GM13976 (cell line): Measurements from ENCODE around the gene COA1.
"Not testable (repeated sequence)": the region's sequence is repeated elsewhere in the genome, so short reads cannot be mapped to it uniquely, and the experiment has no call there.

Experiments used
- DNase-seq: peaks from one replicate; pipeline ENCODE4 v3.0.0; 2012; ENCODE audit warnings: low spot score
- in situ Hi-C: fragments of 300-500 bp; cut with MboI; formaldehyde crosslinking; loops from one replicate; pipeline ENCODE4 v1.12.0; 2022; ENCODE audit warnings: low sequenced_read_pairs, mixed read lengths, inconsistent platforms; ENCODE audit not compliant: unreplicated experiment
- TF ChIP-seq, protein P1 (sequence below): IDR thresholded peaks from 2 replicates; pipeline ENCODE4 v1.5.1; 2012; ENCODE audit warnings: borderline replicate concordance, mild to moderate bottlenecking; ENCODE audit not compliant: insufficient read depth; ENCODE audit errors: extremely low read depth, missing control alignments, control extremely low read depth

Gene COA1

GRCh38 chr7:43677864-43678263, 51.5 kb downstream of the COA1 start:
- in situ Hi-C loops: no loop called here
- no peak for DNase-seq
- TF ChIP-seq, protein P1, sequence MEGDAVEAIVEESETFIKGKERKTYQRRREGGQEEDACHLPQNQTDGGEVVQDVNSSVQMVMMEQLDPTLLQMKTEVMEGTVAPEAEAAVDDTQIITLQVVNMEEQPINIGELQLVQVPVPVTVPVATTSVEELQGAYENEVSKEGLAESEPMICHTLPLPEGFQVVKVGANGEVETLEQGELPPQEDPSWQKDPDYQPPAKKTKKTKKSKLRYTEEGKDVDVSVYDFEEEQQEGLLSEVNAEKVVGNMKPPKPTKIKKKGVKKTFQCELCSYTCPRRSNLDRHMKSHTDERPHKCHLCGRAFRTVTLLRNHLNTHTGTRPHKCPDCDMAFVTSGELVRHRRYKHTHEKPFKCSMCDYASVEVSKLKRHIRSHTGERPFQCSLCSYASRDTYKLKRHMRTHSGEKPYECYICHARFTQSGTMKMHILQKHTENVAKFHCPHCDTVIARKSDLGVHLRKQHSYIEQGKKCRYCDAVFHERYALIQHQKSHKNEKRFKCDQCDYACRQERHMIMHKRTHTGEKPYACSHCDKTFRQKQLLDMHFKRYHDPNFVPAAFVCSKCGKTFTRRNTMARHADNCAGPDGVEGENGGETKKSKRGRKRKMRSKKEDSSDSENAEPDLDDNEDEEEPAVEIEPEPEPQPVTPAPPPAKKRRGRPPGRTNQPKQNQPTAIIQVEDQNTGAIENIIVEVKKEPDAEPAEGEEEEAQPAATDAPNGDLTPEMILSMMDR: no peak

DNA sequence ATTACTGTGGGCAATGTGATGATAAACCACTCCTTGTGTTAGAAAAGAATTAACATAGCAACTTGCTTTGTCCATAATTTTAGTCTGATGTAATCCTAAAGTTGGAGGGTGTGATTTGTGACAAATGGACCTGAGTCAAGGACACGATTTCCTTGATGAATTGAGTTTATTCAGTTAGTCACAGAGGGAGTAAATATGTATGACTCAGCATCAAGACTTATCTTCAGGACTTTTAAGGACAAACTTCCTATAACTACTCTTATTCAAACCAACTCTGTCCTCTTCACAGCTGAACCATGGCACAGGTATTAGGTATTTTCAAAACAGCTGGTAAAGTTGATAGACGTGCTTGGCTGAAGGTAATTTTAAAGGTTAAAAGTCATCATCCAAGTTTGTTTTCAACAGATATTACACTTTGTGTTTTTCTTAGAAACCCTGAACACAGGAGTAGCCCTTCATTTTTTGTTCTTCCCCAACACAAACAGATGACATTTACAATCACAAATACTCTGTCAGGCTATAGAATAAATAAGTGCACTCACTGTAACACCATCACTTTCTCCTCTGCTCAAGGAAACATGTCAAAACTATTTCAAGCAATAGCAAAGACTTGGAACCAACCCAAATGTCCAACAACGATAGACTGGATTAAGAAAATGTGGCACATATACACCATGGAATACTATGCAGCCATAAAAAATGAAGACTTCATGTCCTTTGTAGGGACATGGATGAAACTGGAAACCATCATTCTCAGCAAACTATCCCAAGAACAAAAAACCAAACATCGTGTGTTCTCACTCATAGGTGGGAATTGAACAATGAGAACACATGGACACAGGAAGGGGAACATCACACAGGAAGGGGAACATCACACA, 54.5 kb downstream of the COA1 start:
- TF ChIP-seq, protein P1: no peak
- in situ Hi-C loops: no loop called here
- no peak for DNase-seq

DNA sequence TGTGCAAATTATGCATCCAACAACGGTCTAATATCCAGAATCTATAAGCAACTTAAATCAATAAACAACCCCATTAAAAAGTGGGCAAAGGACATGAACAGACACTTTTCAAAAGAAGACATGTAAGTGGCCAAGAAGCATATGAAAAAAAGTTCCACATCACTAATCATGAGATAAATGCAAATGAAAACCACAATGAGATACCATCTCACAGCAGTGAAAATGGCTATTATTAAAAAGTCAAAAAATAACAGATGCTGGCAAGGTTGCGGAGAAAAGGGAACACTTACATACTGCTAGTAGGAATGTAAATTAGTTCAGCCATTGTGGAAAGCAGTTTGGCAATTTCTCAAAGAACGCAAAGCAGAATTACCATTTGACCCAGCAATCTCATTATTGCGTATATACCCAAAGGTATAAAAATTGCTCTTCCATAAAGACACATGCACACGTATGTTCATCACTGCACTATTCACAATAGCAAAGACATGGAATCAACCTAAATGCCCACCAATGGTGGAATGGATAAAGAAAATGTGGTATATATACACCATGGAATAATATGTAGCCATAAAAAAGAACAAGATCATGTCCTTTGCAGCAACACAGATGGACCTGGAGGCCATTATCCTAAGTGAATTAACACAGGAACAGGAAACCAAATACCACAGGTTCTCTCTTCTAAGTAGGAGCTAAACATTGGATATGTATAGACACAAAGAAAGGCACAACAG, 55.9 kb downstream of the COA1 start:
- in situ Hi-C loops: not testable (repeated sequence)

DNA sequence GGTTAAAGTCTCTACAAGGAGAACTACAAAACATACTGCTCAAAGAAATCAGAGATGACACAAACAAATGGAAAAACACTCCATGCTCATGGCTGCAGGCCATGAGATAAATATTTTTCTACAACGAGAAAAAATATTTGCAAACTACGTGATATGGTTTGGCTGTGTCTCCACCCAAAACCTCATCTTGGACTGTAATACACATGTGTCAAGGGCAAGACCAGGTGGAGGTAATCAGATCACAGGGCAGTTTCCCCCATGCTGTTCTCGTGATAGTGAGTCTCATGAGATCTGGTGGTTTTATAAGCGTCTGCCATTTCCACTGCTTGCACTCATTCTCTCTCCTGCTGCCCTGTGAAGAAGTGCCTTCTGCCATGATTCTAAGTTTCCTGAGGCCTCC, 57.8 kb downstream of the COA1 start:
- TF ChIP-seq, protein P1: no peak
- in situ Hi-C loops: no loop called here
- no peak for DNase-seq

More for the DNA sequence above, 55.9 kb downstream of the COA1 start:
- DNase-seq: not testable (repeated sequence)

GRCh38 chr7:43669286-43670081, 59.8 kb downstream of the COA1 start:
- DNase-seq: no peak
- in situ Hi-C loops: no loop called here
- TF ChIP-seq, protein P1: no peak

- TF ChIP-seq, protein P1: no peak
- in situ Hi-C loops: no loop called here
- no peak for DNase-seq
Observed at GRCh38 chr7:43668035-43668434, 61.3 kb downstream of the COA1 start.
